Measurements from ENCODE around the gene SEC31B. TPM values are rescaled to one million over a fixed set of nuclear protein-coding genes. Genes with fewer than 3 reads are reported as not detected.

Gene SEC31B
- total and polyA plus RNA-seq, 2 of the 8 experiments (the other 6 are each of a cell fraction or from before 2014, with no cell fraction given), result 4.1 to 5.3 TPM

GRCh38 chr10:100519311-100520051 is at the start of gene SEC31B (continued):
- no peak for TF ChIP-seq CHD7 (IDR thresholded peaks at IDR 0.05; ENCODE audit: insufficient replicate concordance, low read length)
- peak; percentile 79 for TF ChIP-seq KDM4A (IDR thresholded peaks at IDR 0.05; ENCODE audit: low read depth, low read length, severe bottlenecking)
- TF ChIP-seq POLR2A (IDR thresholded peaks at IDR 0.05; ENCODE audit: control extremely low read depth in 1 of 2, low read depth in 2 of 2, low read length in 2 of 2), result no peak
- no peak for TF ChIP-seq SIRT6 (IDR thresholded peaks at IDR 0.05; ENCODE audit: low read length)
- TF ChIP-seq ZNF274 (IDR thresholded peaks at IDR 0.05; ENCODE audit: borderline replicate concordance, extremely low read depth, low read length), result no peak
- no peak for TF ChIP-seq NRF1 (IDR thresholded peaks at IDR 0.05; ENCODE audit: low read depth, low read length)
- no peak for TF ChIP-seq CBX5 (IDR thresholded peaks at IDR 0.05; ENCODE audit: low read depth, low read length)
- TF ChIP-seq SIN3A (conservative IDR thresholded peaks at IDR 0.05 in 1 of 2, IDR thresholded peaks at IDR 0.05 in 1 of 2; ENCODE audit: low read depth in 1 of 2, low read length in 2 of 2), result peak in 1 of 2 experiments; percentile 54; a peak in 1 of 4 replicates

Data from H1 (cell line).